ENCODE data around the gene ZNF446. TPM values are rescaled to one million over a fixed set of nuclear protein-coding genes. Genes with fewer than 3 reads are reported as not detected.
"Not testable (repeated sequence)": the region's sequence is repeated elsewhere in the genome, so short reads cannot be mapped to it uniquely, and the experiment has no call there.

ZNF446 gene
- total RNA-seq, 1 donor, result 7.3 TPM

DNA sequence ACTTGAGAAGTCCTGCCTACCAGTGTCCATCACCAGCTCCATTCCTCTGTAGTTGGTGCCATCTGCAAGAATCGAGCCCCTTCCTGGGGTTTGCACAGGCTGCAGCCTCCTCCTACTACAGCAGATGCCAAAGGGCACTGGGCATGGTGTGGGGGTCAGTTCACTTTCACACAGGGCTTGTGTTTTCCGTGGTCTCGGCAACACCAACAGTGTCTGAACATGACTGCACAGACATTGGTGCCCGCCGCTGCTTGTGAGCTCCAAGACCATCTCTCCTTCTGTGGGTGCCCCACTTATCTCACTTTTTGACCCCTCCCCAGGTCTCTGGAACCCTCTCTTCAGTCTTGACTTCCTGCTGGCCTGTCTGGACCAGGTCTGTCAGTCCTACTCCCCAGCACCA, 15.2 kb downstream of the ZNF446 start:
- H3K4me3 ChIP-seq (ENCODE audit: low read depth, low read length), result no peak overlapping the region
- DNase-seq (ENCODE audit: low read depth), result no peak
- TF ChIP-seq, protein P1, sequence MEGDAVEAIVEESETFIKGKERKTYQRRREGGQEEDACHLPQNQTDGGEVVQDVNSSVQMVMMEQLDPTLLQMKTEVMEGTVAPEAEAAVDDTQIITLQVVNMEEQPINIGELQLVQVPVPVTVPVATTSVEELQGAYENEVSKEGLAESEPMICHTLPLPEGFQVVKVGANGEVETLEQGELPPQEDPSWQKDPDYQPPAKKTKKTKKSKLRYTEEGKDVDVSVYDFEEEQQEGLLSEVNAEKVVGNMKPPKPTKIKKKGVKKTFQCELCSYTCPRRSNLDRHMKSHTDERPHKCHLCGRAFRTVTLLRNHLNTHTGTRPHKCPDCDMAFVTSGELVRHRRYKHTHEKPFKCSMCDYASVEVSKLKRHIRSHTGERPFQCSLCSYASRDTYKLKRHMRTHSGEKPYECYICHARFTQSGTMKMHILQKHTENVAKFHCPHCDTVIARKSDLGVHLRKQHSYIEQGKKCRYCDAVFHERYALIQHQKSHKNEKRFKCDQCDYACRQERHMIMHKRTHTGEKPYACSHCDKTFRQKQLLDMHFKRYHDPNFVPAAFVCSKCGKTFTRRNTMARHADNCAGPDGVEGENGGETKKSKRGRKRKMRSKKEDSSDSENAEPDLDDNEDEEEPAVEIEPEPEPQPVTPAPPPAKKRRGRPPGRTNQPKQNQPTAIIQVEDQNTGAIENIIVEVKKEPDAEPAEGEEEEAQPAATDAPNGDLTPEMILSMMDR (IDR thresholded peaks at IDR 0.05; ENCODE audit: insufficient read depth, low read depth, low read length), result no peak

DNA sequence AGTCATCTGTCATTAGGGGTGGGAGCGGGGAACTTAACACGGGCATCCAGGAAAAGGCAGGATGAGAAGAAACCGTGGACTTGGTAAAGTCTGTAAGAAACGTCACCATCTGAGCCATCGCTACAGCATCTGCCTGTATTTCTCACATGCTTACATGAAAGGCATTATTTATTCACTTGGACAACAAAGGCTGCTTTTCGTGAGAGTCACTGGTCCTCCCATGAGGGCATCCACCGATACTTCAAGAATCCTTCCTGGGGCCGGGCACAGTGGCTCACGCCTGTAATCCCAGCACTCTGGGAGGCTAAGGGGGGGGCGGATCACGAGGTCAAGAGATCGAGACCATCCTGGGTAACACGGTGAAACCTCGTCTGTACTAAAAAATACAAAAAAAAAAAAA, 16.1 kb downstream of the ZNF446 start:
- DNase-seq (ENCODE audit: low read depth), result no peak

DNA sequence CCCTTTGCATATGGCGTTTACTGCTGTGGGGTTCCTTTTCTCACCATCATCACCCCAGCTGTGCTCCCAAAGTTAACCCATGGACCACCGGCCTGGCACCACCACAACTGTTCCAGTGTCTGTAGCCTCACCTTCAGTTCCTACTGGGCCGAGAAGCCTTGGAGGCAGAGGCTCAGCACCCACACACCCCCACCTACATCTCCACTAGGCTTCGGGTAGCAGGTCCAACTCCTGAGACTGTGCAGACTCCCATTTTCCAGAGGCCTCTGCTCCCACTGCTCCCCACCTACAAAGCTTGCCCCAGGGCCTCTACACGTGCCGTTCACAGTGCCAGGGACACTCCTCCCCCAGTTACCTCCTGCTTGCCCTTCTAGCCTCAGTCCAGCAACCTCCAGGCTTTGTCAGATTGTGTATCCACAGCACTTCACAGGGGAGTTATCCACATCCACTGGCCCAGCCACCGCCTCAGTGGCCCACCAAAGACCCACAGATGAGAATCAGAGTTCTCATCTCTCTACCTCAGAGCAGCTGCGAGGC, 21.6 kb downstream of the ZNF446 start:
- no peak for DNase-seq (ENCODE audit: low read depth)
- no peak overlapping the region for H3K4me3 ChIP-seq (ENCODE audit: low read depth, low read length)
- TF ChIP-seq, protein P1 (IDR thresholded peaks at IDR 0.05; ENCODE audit: insufficient read depth, low read depth, low read length), result no peak

More for the DNA sequence above, 16.1 kb downstream of the ZNF446 start:
- TF ChIP-seq, protein P1 (IDR thresholded peaks at IDR 0.05; ENCODE audit: insufficient read depth, low read depth, low read length), result no peak
- H3K4me3 ChIP-seq (ENCODE audit: low read depth, low read length), result no peak overlapping the region

DNA sequence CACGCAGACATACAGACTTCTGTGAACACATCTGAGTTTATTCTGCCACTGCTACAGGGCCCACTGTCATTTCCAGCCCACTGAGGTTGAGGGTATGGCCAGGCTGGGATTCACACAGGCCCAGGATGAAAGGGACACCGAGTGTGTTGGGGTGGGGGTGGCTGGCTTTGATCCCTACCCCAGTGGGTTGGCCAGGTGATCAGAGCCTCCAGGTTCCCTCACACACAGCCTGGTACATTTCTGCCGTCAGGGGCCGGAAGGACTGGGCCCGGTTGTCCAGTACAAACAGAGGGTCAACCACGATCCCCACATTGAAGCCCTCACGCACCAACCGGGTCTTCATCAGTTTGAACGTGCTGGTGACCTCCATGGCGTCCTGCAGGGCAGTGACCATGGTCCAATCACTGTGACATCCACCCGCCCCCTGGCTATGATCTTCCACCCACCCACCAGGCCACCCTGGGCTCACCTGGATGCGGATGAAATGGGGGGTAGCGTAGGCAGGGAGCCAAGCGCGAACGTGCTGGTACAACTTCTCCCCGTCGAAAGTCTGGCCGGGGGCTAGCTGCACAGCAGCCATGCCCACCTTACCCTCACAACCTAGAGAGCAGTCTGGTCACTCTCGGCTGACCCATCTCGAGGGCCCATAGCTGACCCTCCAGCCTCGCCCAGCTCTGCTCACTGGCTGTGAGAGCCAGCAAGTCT, 22.3 kb downstream of the ZNF446 start:
- peak overlapping the region; percentile 74 for H3K4me3 ChIP-seq (ENCODE audit: low read depth, low read length)
- TF ChIP-seq, protein P1 (IDR thresholded peaks at IDR 0.05; ENCODE audit: insufficient read depth, low read depth, low read length), result no peak
- DNase-seq (ENCODE audit: low read depth), result no peak

DNA sequence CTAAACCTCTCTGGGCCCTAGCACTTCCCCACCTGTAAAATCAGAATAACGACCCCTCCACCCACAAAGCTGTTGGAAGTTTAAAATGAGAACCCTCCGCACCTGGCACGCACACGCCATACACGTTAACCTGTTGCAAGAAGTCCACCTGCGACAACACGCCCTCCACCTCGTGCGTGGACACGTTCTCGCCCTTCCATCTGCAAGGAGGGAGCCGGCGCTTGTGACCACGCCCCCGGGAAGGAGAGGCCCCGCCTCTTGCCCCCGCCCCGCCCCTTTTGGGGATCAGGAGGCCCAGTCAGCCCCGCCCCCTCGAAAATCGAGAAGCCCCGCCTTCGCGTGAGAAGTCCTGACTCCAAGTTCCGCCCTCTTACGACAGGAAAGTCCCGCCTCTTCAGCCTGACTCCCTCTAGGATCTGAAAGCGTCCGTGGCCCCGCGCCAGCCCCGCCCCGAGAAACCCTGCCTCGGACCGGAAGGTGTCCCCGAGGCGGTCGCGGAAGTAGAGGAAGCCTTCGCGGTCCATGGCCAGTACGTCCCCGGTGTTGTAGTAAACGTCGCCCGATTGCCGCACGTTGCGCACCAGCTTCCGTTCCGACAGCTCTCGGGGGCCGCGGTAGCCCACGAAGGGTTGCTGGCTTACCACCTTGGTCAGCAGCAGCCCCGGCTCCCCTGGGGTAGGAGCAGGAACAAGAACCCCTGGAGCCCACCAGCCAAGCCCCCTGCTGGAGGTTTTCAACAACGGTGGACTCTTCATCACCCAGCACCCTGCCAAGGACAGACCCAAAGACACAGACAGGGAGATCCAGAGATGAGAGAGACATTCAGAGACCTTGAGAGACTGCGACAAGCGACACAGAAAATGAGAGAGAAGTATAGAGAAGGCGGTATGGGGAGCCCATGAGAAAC, 23.1 kb downstream of the ZNF446 start:
- H3K4me3 ChIP-seq (ENCODE audit: low read depth, low read length), result peak overlapping the region; percentile 74
- peak; percentile 98 for DNase-seq (ENCODE audit: low read depth)
- TF ChIP-seq, protein P1 (IDR thresholded peaks at IDR 0.05; ENCODE audit: insufficient read depth, low read depth, low read length), result peak; percentile 51

DNA sequence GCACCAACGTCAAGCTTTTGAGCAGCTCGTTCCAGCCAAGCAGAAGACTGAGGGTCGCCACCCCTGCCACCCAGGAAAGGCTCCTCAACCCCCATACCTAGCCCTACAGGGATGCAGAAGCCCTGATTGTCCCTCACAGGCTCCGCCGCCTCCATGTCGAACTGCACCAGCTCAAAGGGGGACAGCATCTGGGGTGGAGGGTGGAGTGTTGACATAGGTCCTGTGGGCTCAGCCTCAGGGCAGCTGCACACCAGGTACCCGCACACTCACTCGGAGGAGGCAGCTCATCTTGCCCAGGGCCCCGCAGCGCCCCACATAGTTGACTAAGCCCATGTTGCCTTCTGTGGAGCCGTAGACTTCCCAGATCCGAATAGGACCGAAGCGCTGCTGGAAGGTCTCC, 24.1 kb downstream of the ZNF446 start:
- TF ChIP-seq, protein P1 (IDR thresholded peaks at IDR 0.05; ENCODE audit: insufficient read depth, low read depth, low read length), result no peak
- no peak for DNase-seq (ENCODE audit: low read depth)
- H3K4me3 ChIP-seq (ENCODE audit: low read depth, low read length), result peak overlapping the region; percentile 74

DNA sequence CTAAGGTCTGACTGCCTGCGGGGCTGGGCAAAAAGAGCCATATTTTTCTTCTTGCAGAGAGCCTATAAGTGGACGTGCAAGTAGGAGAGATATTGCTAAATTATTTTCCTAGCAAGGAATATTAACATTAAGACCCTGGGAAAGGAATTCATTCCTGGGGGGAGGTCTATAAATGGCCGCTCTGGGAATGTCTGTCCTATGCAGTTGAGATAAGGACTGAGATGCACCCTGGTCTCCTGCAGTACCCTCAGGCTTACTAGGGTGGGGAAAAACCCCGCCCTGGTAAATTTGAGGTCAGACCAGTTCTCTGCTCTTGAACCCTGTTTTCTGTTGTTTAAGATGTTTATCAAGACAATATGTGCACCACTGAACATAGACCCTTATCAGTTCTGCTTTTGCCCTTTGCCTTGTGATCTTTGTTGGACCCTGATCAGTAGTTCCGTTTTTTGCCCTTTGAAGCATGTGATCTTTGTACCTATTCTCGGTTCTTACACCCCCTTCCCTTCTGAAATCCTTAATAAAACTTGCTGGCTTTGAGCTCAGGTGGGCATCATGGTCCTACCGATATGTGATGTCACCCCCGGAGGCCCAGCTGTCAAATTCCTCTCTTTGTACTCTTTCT, 31.6 kb downstream of the ZNF446 start:
- H3K4me3 ChIP-seq (ENCODE audit: low read depth, low read length); DNase-seq (ENCODE audit: low read depth): not testable (repeated sequence)
